K562 (cell line): ENCODE results near the gene TGFB2. TPM values are rescaled to one million over a fixed set of nuclear protein-coding genes. Genes with fewer than 3 reads are reported as not detected.

Experiments used
- ATAC-seq: fragments of 200-7000 bp; cut with Tn5 transposase; 3 replicates; pipeline ENCODE4 v1.9.1; 2020; ENCODE audit warnings: moderate library complexity
- BruUV-seq: library from RNA; stranded (reverse); fragments of 400-500 nt; replicated peaks from 2 replicates; lab custom pipeline; 2021; lab: Mats Ljungman, UMichigan
- CTCF ChIA-PET: fragments of 300-600 bp; formaldehyde crosslinking; extraction: SDS; loops from one replicate; lab custom pipeline; 2021; ENCODE audit warnings: low intra/inter-chr PET ratio; lab: Yijun Ruan, JAX
- POLR2A ChIA-PET: fragments of 300-600, 350-650 bp; sonication (Branson Sonifier 250); formaldehyde crosslinking; extraction: SDS; loops from one replicate; lab custom pipeline; 2021; ENCODE audit warnings: antibody characterized with exemption, inconsistent platforms; lab: Yijun Ruan, JAX
- DNase-seq, 4 experiments: peaks; one replicate each; pipeline versions ENCODE4 v3.0.0 to v3.0.0-alpha.2; 2011 to 2018; ENCODE audit warnings: low spot score in 3 of 4, mixed read lengths in 3 of 4; ENCODE audit errors: extremely low read depth in 1 of 4
- FAIRE-seq: peaks from 2 replicates; lab custom pipeline; 2011; peaks lifted over from hg19 to GRCh38; lab: Jason Lieb, UNC
- H2AFZ ChIP-seq: 2 replicates; pipeline ENCODE4 v1.6.0; 2011; ENCODE audit warnings: low read depth, low read length, control low read depth, inconsistent platforms
- H3K27ac ChIP-seq: fragments of 200-600 bp; 3 replicates; pipeline ENCODE4 v1.8.0; 2011; ENCODE audit warnings: low read depth, mild to moderate bottlenecking, control low read depth, inconsistent platforms, low read length, moderate library complexity, mixed read lengths; ENCODE audit errors: extremely low read depth
- H3K27me3 ChIP-seq, 2 experiments: fragments of 300-600 bp in 1 of 2; 2 replicates in 1 of 2; 3 replicates in 1 of 2; pipeline versions ENCODE4 v1.6.0 to v1.8.0; 2011; ENCODE audit warnings: inconsistent platforms in 2 of 2, low read length in 2 of 2, mild to moderate bottlenecking in 1 of 2, mixed read lengths in 1 of 2, moderate library complexity in 1 of 2; ENCODE audit not compliant: control insufficient read depth in 2 of 2, insufficient read depth in 2 of 2
- H3K36me3 ChIP-seq: fragments of 300-600 bp; 3 replicates; pipeline ENCODE4 v1.8.0; 2011; ENCODE audit warnings: mild to moderate bottlenecking, low read length, inconsistent platforms; ENCODE audit not compliant: control insufficient read depth, insufficient read depth
- H3K4me1 ChIP-seq, 2 experiments: fragments of 200-600 bp in 1 of 2; replicated peaks in 1 of 2; 2 replicates in 1 of 2; 3 replicates in 1 of 2; pipeline versions ENCODE4 v1.5.1 to v1.8.0; 2011; ENCODE audit warnings: inconsistent platforms in 2 of 2, low read length in 2 of 2, mild to moderate bottlenecking in 1 of 2, mixed read lengths in 1 of 2, moderate library complexity in 1 of 2; ENCODE audit not compliant: control insufficient read depth in 2 of 2, insufficient read depth in 2 of 2
- H3K4me2 ChIP-seq: 2 replicates; pipeline ENCODE4 v1.6.1; 2011; ENCODE audit warnings: low read length, control low read depth, inconsistent platforms, mixed read lengths; ENCODE audit not compliant: insufficient read depth
- H3K4me3 ChIP-seq: fragments of 200-600 bp; sonication (generic), shearing (Covaris generic); 2 replicates; pipeline ENCODE4 v1.5.1; 2016; ENCODE audit warnings: control low read depth, inconsistent platforms
- H3K79me2 ChIP-seq: fragments of 200-600 bp; 3 replicates; pipeline ENCODE4 v1.8.0; 2011; ENCODE audit warnings: low read length, inconsistent platforms; ENCODE audit not compliant: control insufficient read depth, insufficient read depth
- H3K9ac ChIP-seq, 2 experiments: 2 replicates each; pipeline versions ENCODE4 v1.6.0 to v1.6.1; 2011; ENCODE audit warnings: low read depth in 2 of 2, low read length in 2 of 2, control low read depth in 1 of 2, inconsistent platforms in 1 of 2, mild to moderate bottlenecking in 1 of 2, mixed read lengths in 1 of 2; ENCODE audit not compliant: insufficient read depth in 1 of 2
- H3K9me1 ChIP-seq: one replicate; pipeline ENCODE4 v1.6.0; 2011; ENCODE audit warnings: inconsistent platforms, mild to moderate bottlenecking, low read length, moderate library complexity; ENCODE audit not compliant: control insufficient read depth, insufficient read depth
- H3K9me3 ChIP-seq: replicated peaks from 2 replicates; pipeline ENCODE4 v1.5.1; 2011; ENCODE audit warnings: low read depth, low read length, inconsistent platforms; ENCODE audit not compliant: control insufficient read depth, insufficient read depth
- H4K20me1 ChIP-seq: replicated peaks from 2 replicates; pipeline ENCODE4 v1.6.1; 2011; ENCODE audit warnings: low read length, inconsistent platforms, mixed read lengths; ENCODE audit not compliant: control insufficient read depth, insufficient read depth
- E2F3 ChIP-seq: fragments of 250-450 bp; sonication (Bioruptor Pico); IDR thresholded peaks from 2 replicates; pipeline ENCODE4 v1.4.0; 2020; ENCODE audit warnings: mild to moderate bottlenecking
- FOSL1 ChIP-seq: fragments of 200-800 bp; sonication (Bioruptor generic); conservative IDR thresholded peaks from 2 replicates; pipeline ENCODE4 v1.6.1; 2016; ENCODE audit warnings: missing genetic modification characterization, missing compliant biosample characterization
- KDM4B ChIP-seq, 2 experiments: fragments of 450-650 bp in 1 of 2; sonication (generic) in 1 of 2; IDR thresholded peaks; 2 replicates each; pipeline ENCODE4 v1.6.1; 2016 to 2017; ENCODE audit warnings: borderline replicate concordance in 2 of 2, antibody characterized with exemption in 1 of 2, low read depth in 1 of 2, mild to moderate bottlenecking in 1 of 2
- MCM5 ChIP-seq: fragments of 450-650 bp; IDR thresholded peaks from 2 replicates; pipeline ENCODE4 v1.6.1; 2016; ENCODE audit warnings: low read depth
- RBM15 ChIP-seq: fragments of 200-400 bp; formaldehyde crosslinking; IDR thresholded peaks from 2 replicates; pipeline ENCODE4 v1.6.1; 2018; ENCODE audit warnings: mild to moderate bottlenecking, low read length, moderate library complexity; ENCODE audit not compliant: insufficient read depth
- RFX1 ChIP-seq: fragments of 450-650 bp; IDR thresholded peaks from 2 replicates; pipeline ENCODE4 v1.6.1; 2016; ENCODE audit warnings: mild to moderate bottlenecking, moderate library complexity
- RFX7 ChIP-seq: fragments of 250-450 bp; sonication (Bioruptor Pico); IDR thresholded peaks from 2 replicates; pipeline ENCODE4 v1.5.1; 2021; ENCODE audit warnings: mild to moderate bottlenecking
- SRF ChIP-seq, 2 experiments: fragments of 250-450, 450-650 bp in 1 of 2; sonication (Bioruptor Pico) in 1 of 2; sonication (generic) in 1 of 2; formaldehyde crosslinking; IDR thresholded peaks; 2 replicates each; pipeline versions ENCODE4 v1.5.0 to v1.5.1; 2020 to 2022; ENCODE audit warnings: mild to moderate bottlenecking in 1 of 2, missing genetic modification reagents in 1 of 2
- TEAD1 ChIP-seq, 2 experiments: fragments of 450-650 bp in 1 of 2; sonication (generic) in 1 of 2; formaldehyde crosslinking; IDR thresholded peaks; 2 replicates each; pipeline versions ENCODE4 v1.4.0 to v1.8.0; 2020 to 2022; ENCODE audit warnings: mild to moderate bottlenecking in 2 of 2, missing genetic modification reagents in 1 of 2
- TEAD2 ChIP-seq: fragments of 450-650 bp; IDR thresholded peaks from 2 replicates; pipeline ENCODE4 v1.6.1; 2016; ENCODE audit warnings: missing genetic modification characterization, control low read depth, missing compliant biosample characterization
- THRAP3 ChIP-seq: fragments of 450-650 bp; IDR thresholded peaks from 2 replicates; pipeline ENCODE4 v1.6.1; 2016; ENCODE audit warnings: mild to moderate bottlenecking, inconsistent platforms, borderline replicate concordance
- WGBS: fragments of 100-300 bp; shearing (Covaris generic); methylation state at CpG from one replicate; pipeline ENCODE4 v1.1.6; 2016; ENCODE audit warnings: low coverage, mixed read lengths; ENCODE audit not compliant: insufficient coverage; ENCODE audit errors: missing lambda C conversion rate; 5-methylcytosine and 5-hydroxymethylcytosine counted together
- in situ Hi-C: fragments of 300-500 bp; cut with MboI; formaldehyde crosslinking; loops from 4 replicates; pipeline ENCODE4 v1.15.0; 2018; ENCODE audit warnings: inconsistent platforms, mixed read lengths
- intact Hi-C: fragments of 100-400 bp; cut with micrococcal nuclease; formaldehyde crosslinking; loops from 2 replicates; pipeline ENCODE4 v1.14.2; 2022
- polyA plus RNA-seq, 8 experiments: library from polyadenylated mRNA; depleted of rRNA in 4 of 8; stranded (reverse) in 5 of 8; unstranded in 3 of 8; fragments of >200 nt; fragmentation: Nextera tagmentation in 2 of 8; fragmentation: Illumina TruSeq in 1 of 8; extraction: Ambion mirVana in 2 of 8; extraction: Trizol in 1 of 8; gene quantifications; 2 replicates each; pipeline versions ENCODE4 v1.2.1 to v1.2.3, GENCODE V29; 2011 to 2014; ENCODE audit warnings: inconsistent platforms in 1 of 8, missing spikeins in 1 of 8
- total RNA-seq, 7 experiments: library from RNA; depleted of rRNA in 6 of 7; stranded (reverse); fragments of >200 nt in 6 of 7; fragmentation: Illumina TruSeq in 2 of 7; extraction: Trizol in 2 of 7; gene quantifications; 2 replicates each; pipeline versions ENCODE4 v1.2.1 to v1.2.3, GENCODE V29; 2011 to 2021; ENCODE audit warnings: low replicate concordance in 1 of 7
- TF ChIP-seq, protein P1 (sequence below), 2 experiments: fragments of 450-650 bp; IDR thresholded peaks; 2 replicates each; pipeline ENCODE4 v1.6.1; 2018; ENCODE audit warnings: mild to moderate bottlenecking in 2 of 2, low read depth in 1 of 2; ENCODE audit not compliant: partially characterized antibody in 2 of 2
- TF ChIP-seq, protein P2 (sequence below): fragments of 250-450 bp; sonication (Bioruptor Pico); IDR thresholded peaks from 2 replicates; pipeline ENCODE4 v1.4.0; 2020; ENCODE audit warnings: borderline replicate concordance

TGFB2 gene
- total and polyA plus RNA-seq, 9 of the 15 experiments (the other 6 are each of a cell fraction or from before 2014, with no cell fraction given) = 0.03 to 0.41 (median 0.11) TPM; not detected in 3

DNA sequence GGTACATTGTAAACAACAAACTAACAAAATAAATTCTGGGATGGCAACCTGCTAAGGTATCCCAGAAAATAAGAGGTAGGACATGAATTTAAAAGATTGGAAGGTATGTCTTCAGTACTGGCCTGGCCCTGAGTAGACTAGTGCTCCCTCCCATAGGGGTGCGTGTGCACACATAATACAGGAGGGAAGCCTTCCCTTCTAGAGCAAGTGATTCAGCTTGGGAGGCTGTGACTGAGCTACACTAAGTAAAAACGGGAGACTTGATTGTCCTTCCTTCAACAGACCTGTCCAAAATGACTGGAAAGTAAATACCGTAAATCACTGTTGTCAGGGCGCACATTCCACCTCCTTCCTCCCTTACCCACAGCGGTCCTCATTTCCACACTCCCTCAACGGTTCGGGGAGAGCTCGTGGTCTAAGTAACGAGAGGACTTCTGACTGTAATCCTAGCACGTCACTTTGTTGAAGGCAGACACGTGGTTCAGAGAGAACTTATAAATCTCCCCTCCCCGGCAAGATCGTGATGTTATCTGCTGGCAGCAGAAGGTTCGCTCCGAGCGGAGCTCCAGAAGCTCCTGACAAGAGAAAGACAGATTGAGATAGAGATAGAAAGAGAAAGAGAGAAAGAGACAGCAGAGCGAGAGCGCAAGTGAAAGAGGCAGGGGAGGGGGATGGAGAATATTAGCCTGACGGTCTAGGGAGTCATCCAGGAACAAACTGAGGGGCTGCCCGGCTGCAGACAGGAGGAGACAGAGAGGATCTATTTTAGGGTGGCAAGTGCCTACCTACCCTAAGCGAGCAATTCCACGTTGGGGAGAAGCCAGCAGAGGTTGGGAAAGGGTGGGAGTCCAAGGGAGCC lies at the start of gene TGFB2 (continued):
- TF ChIP-seq, protein P1, sequence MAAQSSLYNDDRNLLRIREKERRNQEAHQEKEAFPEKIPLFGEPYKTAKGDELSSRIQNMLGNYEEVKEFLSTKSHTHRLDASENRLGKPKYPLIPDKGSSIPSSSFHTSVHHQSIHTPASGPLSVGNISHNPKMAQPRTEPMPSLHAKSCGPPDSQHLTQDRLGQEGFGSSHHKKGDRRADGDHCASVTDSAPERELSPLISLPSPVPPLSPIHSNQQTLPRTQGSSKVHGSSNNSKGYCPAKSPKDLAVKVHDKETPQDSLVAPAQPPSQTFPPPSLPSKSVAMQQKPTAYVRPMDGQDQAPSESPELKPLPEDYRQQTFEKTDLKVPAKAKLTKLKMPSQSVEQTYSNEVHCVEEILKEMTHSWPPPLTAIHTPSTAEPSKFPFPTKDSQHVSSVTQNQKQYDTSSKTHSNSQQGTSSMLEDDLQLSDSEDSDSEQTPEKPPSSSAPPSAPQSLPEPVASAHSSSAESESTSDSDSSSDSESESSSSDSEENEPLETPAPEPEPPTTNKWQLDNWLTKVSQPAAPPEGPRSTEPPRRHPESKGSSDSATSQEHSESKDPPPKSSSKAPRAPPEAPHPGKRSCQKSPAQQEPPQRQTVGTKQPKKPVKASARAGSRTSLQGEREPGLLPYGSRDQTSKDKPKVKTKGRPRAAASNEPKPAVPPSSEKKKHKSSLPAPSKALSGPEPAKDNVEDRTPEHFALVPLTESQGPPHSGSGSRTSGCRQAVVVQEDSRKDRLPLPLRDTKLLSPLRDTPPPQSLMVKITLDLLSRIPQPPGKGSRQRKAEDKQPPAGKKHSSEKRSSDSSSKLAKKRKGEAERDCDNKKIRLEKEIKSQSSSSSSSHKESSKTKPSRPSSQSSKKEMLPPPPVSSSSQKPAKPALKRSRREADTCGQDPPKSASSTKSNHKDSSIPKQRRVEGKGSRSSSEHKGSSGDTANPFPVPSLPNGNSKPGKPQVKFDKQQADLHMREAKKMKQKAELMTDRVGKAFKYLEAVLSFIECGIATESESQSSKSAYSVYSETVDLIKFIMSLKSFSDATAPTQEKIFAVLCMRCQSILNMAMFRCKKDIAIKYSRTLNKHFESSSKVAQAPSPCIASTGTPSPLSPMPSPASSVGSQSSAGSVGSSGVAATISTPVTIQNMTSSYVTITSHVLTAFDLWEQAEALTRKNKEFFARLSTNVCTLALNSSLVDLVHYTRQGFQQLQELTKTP (IDR thresholded peaks at IDR 0.05; ENCODE audit: low read depth in 1 of 2, partially characterized antibody in 2 of 2) = no peak
- TF ChIP-seq RBM15 = no peak
- no peak for TF ChIP-seq KDM4B (IDR thresholded peaks at IDR 0.05; ENCODE audit: borderline replicate concordance in 2 of 2, low read depth in 1 of 2)

DNA sequence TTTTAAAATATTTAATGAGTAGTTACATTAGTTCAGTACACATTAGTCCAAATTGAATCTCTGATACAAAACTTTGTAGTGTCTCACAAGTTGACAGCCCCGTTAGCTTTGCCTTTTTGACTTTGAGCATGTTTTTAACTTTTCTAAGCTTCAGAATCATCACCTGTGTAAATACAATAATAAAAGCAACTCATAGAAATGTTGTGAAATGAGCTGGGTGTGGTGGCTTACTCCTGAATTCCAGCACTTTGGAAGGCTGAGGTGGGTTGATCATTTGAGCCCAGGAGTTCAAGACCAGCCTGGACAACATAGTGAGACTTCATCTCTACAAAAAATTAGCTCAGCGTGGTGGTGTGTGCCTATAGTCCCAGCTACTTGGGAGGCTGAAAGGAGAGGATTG lies 49.0 kb upstream of the TGFB2 start:
- peak overlapping the region; percentile 10; the same call in 1 of the 3 replicates for H3K27ac ChIP-seq
- ATAC-seq (no peak; the same call in 2 of the 3 replicates), DNase-seq (no peak), FAIRE-seq (no peak)
- in situ Hi-C loops = no loop called here
- ChIA-PET CTCF (no interaction called here), POLR2A (interaction anchor here (1.1 to 1.5 kb wide), 4 partner anchors 8 to 21 kb away, joined by 3 to 6 read pairs (median 3); partner anchors contain the start of gene RRP15)
- H3K4me1 ChIP-seq = peaks cover 9 to 33% of the 10 kb centered on the region in 2 experiments; a peak in 3 of 5 replicates
- peaks cover 44% of the 10 kb centered on the region for H3K36me3 ChIP-seq
- no TSS peak for BruUV-seq
- H4K20me1 ChIP-seq = no peaks in the 10 kb centered on the region
- H3K9ac ChIP-seq = no peak overlapping the region
- no peaks in the 10 kb centered on the region for H3K27me3 ChIP-seq
- intact Hi-C loops = no loop called here
- 59% methylated on average over 2 of the region's 2 CpGs for WGBS
- H3K9me1 ChIP-seq = no peaks in the 10 kb centered on the region
- peaks cover 98% of the 10 kb centered on the region for H3K79me2 ChIP-seq
- no peak overlapping the region for H2AFZ ChIP-seq
- no peaks in the 10 kb centered on the region for H3K9me3 ChIP-seq
- no peak overlapping the region for H3K4me2 ChIP-seq
- no peak overlapping the region for H3K4me3 ChIP-seq
- TF ChIP-seq E2F3 (CRISPR knock-in tag) = no peak
- no peak for TF ChIP-seq MCM5
- TF ChIP-seq SRF (CRISPR knock-in tag; IDR thresholded peaks at IDR 0.05) = no peak
- no peak for TF ChIP-seq TEAD2 (tag)
- TF ChIP-seq RFX7 (CRISPR knock-in tag) = no peak
- no peak for TF ChIP-seq THRAP3
- TF ChIP-seq TEAD1 (CRISPR knock-in tag; IDR thresholded peaks at IDR 0.05) = no peak
- TF ChIP-seq, protein P2, sequence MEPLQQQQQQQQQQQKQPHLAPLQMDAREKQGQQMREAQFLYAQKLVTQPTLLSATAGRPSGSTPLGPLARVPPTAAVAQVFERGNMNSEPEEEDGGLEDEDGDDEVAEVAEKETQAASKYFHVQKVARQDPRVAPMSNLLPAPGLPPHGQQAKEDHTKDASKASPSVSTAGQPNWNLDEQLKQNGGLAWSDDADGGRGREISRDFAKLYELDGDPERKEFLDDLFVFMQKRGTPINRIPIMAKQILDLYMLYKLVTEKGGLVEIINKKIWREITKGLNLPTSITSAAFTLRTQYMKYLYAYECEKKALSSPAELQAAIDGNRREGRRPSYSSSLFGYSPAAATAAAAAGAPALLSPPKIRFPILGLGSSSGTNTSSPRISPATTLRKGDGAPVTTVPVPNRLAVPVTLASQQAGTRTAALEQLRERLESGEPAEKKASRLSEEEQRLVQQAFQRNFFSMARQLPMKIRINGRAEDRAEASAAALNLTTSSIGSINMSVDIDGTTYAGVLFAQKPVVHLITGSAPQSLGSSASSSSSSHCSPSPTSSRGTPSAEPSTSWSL = no peak
- no peak for TF ChIP-seq RFX1
- no peak for TF ChIP-seq FOSL1 (tag)
